ENCODE results near the gene APBA1.

GRCh38 chr9:69380811-69381210 lies 291.4 kb downstream of the APBA1 start:
- no peak for TF ChIP-seq CTCF (IDR thresholded peaks at IDR 0.05)
- TF ChIP-seq POLR2AphosphoS5 (IDR thresholded peaks at IDR 0.05; ENCODE audit: low read depth, low read length) = no peak
- TF ChIP-seq, protein P1, sequence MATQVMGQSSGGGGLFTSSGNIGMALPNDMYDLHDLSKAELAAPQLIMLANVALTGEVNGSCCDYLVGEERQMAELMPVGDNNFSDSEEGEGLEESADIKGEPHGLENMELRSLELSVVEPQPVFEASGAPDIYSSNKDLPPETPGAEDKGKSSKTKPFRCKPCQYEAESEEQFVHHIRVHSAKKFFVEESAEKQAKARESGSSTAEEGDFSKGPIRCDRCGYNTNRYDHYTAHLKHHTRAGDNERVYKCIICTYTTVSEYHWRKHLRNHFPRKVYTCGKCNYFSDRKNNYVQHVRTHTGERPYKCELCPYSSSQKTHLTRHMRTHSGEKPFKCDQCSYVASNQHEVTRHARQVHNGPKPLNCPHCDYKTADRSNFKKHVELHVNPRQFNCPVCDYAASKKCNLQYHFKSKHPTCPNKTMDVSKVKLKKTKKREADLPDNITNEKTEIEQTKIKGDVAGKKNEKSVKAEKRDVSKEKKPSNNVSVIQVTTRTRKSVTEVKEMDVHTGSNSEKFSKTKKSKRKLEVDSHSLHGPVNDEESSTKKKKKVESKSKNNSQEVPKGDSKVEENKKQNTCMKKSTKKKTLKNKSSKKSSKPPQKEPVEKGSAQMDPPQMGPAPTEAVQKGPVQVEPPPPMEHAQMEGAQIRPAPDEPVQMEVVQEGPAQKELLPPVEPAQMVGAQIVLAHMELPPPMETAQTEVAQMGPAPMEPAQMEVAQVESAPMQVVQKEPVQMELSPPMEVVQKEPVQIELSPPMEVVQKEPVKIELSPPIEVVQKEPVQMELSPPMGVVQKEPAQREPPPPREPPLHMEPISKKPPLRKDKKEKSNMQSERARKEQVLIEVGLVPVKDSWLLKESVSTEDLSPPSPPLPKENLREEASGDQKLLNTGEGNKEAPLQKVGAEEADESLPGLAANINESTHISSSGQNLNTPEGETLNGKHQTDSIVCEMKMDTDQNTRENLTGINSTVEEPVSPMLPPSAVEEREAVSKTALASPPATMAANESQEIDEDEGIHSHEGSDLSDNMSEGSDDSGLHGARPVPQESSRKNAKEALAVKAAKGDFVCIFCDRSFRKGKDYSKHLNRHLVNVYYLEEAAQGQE (IDR thresholded peaks at IDR 0.05; ENCODE audit: insufficient read depth in 1 of 2, low read depth in 2 of 2, low read length in 1 of 2) = no peak
- TF ChIP-seq SIN3A (IDR thresholded peaks at IDR 0.05; ENCODE audit: borderline replicate concordance, insufficient read depth, low read depth, low read length) = no peak
- no peak for TF ChIP-seq TCF7L2 (IDR thresholded peaks at IDR 0.05; ENCODE audit: low read depth, low read length)
